GDM1 (cell line): ENCODE data around the gene CNIH3.

ENCODE experiments used
- DNase-seq: peaks from one replicate; lab custom pipeline; 2025; lab: John Stamatoyannopoulos, UW

CNIH3 gene

DNA sequence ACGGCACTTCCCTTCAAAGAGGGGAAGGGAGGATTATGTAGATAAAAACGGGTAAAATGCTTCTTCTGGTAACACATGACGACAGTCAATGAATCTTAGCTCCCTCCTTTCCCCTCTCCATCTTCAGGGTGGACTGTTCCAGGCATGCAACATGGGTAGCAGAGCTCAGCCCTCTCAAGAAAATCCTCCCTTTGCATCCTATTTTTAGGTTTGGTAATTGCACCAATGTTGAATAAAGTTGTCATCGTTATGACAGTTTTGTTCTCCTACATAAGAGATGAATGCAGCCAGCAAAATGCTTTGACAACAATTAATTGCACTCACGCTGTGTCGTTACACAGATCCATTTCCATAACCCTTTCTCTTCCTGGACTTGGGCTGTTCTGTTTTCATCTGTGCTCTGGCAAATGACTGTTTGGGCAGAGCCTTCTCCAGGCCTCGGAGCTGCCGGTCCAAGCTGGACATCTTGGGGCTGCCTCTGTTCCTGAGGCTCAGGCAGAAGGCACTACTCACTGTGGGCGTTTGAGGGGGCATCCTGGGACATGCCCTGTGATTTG lies 127.6 kb downstream of the CNIH3 start:
- DNase-seq, result no peak

DNA sequence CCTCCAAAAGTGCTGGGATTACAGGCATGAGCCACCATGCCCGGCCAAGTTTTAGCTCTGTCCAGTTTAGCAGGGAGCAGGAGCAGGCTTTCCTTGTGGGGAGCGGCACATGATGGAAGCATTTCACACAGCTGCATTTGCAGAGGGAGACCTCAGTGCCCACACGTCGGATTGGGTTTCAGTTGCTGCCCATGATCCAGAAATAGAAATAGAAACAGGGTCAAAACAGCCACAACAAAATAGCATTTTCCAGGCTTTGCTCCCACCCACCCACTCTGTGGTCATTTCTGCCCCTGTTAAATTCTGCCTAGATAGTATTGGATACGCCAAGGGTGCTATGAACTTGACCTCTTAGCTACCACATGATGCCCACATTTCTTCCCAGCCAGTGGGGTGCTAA lies 128.4 kb downstream of the CNIH3 start:
- no peak for DNase-seq

DNA sequence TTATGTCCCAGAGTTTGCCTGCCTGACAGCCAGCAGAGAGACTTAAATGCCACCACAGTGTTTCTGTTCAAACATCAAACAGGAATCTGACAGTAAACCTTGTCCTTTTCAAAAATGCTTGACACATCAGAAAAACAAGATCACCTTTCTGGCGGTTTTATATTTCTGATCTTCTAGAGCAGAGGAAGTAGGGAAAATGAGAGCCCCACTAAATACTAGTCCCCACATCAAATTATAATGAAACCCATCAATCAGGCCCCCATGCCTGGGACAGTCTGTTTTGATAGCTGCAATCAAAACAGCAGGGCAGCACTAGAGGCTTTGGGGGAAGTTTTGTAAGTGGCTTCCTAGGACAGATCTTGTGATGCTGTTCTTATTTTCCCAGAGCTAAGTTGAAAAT lies 129.3 kb downstream of the CNIH3 start:
- no peak for DNase-seq

DNA sequence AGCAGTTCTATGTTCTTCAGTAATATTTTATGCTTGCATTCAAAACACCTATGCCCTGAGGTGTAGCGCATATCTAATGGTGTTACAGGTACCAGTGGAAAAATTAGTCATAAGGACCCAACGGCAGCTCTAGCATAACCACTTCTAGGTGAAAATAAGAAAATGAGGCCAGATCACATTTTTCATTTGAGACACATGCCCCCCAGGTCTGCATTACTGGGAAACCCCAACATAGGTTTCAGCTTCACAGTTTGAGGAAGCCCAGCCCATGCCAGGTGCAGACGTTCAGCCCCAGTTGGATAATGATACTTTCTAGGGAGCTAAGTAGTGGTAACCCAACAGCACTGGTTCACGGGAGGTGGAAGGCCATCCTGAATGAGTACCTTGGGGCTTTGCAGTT lies 129.8 kb downstream of the CNIH3 start:
- no peak for DNase-seq

DNA sequence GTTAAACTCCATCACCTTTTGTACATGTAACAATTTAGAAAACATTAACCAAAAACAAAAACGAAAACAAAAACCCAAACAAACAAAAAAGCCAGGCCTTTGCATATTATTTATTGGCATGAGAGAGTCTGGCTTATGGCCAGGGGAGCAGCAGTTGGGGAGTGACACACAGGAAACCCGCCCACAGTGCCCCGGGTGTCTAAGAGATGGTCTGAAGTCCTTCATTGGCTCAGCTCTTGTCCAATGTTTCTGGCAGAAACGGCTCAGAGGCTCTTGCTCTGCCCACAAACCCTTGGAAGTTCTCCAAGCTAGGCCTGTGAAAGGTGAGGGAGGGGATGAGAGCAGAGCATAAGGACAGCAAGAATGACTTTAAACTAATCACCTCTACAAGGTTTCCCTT lies 131.5 kb downstream of the CNIH3 start:
- DNase-seq, result peak; percentile 28

DNA sequence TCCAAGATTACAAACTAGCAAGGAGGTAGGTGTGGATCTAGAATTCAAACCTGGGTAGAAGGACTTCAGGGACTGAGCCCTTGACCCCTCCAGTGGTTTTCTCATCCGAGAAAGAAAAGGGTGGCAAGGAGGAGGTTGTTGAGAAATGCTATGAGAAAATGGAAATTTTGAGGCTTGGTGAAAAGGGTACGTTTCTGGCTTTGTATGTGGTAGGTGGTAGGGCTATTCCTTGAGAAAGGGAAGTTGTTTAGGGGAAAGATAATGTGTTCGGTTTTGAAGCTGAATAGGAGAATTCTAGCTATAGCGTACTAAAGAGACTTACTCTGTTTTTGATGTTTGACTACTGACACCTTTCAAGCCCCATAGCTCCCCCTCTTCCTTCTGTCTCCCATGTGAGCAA lies 133.8 kb downstream of the CNIH3 start:
- DNase-seq, result no peak

DNA sequence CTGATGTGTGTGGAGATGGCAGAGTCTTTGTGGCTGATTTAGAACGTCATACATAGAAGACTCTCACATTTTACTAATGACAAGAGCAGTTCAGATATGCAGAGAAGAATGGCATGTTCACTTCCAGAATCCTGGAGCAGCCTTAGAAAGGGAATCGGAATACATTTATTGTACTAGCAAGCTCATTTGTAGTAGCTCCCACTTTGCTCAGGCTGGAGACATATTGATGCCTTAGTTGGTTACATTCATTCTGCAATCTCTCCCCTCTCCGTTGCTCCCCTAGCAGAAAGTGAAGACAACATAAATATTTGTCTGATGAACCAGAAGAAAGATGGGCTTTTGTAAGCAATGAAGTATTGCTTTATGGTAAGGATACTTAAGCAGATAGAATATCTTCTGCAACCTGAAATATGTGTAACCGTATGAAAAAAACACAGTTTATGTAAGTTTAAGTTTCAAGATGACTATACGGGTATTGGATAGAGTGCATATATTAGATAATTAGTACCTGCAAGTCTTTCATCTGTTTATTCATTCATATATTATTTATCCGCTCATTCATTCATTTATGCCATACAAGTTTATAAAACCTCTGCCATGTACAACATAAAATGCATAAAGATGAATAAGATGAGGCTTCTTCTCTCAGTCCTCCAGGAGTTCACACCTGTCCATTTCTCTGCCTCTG lies 135.7 kb downstream of the CNIH3 start:
- DNase-seq, result no peak

DNA sequence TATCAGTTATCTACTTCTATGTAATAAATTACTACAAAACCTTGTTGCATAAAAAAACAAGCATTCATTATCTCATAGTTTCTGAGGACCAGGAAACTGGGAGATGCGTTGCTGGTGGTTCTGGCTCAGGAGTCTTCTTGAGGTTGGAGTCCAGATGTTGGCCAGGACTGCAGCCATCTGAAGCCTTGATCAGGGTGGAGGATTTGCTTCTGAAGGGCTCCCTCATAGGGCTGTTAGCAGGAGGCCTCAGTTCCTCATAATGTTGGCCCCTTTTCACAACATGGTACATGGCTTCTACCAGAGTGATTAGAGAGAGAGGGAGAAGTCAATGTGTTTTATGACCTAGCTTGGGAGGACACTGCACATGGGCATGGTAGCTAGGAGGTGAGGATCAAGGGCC lies 137.4 kb downstream of the CNIH3 start:
- no peak for DNase-seq

DNA sequence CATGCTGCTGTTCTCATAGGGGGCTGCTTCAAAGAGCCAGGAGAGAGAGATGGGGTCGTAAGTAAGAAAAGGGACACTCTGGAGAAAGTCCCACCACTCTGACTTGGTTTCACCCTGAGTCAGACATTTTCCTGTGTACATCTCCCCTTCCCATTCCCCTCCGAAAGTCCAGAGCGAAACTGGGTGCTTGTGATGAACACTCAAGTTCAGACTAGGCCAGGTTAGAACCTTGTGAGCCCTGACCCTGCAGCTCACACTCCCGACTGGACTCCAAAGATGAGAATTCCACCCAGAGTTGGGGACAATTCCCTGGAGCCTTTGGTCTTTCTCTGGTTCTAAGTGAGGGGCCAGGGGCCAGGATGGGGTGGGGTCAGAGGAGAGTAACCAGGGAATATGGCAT lies 139.5 kb downstream of the CNIH3 start:
- no peak for DNase-seq

DNA sequence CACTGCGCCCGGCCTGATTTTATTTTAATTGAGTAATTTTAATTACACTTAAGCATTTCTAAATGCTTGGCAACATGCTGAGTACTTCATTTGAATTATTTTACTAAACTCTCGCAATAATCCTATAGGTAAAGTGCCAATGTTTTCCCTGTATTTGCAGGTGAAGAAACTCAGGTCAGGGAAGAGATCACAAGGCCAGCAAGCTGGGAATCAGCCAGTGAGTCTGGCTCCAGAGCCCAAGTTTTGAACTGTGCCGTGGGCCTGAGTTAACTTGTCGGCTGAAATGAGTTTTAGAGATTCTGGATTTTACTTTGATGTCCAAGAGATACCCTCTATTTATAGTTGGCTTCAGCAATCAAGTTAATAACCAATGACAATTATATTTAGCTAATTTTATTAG lies 141.4 kb downstream of the CNIH3 start:
- DNase-seq, result no peak

DNA sequence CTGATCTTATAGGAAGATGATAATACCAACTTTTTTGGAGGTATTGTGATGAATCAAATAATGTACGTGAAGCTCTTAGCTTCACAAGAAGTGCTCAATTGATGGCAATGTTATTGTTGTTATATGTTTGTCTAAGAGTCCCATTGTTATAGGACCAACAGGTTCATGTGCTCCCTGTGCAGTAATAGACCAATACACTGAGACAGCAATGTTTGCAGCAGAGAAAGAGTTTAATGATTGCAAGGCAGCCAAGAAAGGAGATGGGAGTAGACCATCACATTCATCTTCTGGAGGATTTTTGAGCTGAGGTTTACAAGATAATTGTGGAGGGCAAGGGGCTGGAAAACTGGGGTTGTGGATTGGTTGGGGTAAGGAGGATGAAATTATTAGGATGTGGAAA lies 143.0 kb downstream of the CNIH3 start:
- no peak for DNase-seq

DNA sequence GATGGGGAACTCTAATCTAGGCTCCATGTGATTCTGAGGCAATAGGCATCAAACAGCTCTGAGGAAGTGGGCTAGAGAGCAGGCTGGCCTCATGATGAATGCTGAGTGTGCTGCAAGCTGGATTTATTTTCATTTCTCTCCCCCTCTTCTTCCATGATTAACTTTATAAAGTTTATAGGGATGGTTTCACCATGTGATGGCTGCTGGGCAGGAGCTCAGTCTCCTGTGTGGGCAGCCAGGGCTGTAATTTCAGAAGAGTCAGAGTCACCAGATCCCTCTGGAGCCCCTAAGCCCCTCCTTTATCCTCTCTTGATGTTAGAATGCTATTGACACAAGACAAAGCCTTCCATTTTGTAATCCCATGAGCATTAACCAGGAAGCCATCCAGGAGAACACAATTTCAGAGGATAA lies 143.6 kb downstream of the CNIH3 start:
- DNase-seq, result no peak

DNA sequence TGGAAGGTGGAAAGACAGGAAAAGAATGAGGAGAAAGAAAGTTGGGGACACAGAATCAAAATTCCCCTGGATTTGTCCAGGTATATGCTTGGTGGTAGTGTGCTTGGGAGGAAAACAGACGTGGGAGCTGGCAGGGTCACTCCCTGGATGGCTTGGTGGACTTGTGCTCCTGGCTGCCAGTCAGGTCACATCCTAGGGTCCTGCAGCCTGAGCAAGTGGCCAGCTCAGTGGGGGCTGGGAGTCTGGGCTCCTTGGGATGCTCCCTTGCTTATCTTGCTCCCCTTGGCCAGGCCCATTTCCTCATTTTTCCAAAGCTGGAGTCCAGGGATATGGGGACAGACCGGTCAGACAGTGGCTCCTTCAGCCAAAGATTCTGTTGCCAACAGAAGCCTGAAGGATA lies 144.0 kb downstream of the CNIH3 start:
- no peak for DNase-seq

DNA sequence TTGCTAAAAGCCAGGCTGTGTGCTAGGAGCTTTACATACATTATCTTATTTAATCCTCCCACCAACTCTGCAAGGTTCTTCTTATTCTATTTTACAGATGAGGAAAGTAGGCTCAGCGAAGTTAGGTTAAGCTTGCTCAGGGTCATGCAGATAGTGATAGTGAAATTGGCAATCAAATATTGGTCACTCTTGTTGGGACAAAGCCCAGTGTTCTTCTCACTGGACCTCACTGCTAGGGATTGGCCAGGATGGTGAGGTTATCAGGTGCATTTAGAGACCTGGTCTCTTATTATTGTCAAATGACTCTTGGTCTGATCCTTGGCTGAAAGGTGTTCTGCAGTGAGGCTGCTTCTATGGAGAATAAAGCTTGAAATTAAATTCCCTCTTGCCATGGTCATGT lies 145.1 kb downstream of the CNIH3 start:
- DNase-seq, result no peak

DNA sequence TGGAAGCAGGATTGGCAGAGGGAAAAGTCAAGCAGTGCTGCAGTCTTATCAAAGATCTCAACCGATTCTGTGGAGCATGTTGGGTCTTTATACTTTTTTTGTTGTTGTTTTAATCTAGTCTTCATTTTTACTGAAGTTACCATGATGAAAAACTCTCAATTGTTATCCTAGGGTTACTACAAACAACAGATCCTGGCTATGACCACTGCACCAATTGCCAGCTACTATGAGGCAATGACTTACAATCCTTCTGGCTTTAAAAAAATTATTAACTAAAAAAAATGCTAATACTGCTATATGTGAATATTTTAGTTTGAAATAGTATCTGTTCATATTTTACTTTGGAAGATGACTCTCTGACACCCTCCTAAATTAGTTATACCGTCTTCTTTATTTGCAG lies 145.9 kb downstream of the CNIH3 start:
- no peak for DNase-seq

DNA sequence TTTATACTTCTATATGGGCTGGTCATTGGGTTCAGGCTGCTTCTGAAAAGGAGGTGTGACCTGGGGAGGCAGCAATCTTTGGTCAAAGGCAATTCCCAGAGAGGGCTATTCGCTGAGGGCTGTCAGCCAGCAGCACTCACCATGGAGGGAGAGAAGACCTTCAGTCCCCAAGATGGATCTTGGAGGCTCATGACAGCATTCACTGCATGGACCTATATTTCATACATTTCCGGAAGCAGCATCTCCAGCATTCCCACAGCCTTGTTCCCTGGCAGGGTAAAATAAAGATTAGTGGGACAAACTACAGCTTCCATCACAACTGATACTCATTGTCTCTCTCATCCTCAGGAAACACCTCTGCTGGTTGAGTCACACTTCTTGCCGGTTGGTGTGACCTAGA lies 146.6 kb downstream of the CNIH3 start:
- DNase-seq, result no peak

DNA sequence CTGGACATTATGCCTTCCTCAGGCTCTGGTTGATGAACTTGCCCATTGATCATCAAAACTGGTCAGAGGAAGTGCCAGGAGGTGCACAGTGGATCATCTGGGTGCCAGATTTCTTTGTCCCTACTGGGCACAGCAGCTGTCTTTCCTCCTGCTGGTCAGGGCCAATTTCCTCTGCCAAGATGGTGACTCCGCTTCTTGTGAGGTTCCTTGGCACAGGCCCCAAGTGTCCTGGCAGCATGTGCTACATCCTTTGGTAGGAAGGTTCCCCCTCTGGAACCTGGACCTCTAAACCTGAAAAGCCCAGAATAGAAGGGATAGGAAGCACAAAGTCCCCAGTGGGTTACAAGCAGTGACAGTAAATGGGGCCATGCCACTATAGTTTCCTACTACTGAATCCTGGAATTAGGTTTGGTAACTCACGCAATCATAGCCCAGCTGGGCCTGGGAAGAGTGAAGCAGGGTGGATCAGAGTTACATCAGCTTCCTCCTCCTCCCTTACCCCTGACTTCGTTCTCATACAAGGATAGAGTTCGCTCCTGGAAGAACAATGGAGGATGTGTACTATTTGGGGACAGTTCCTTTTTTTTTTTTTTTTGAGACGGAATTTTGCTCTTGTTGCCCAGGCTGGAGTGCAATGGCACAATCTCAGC lies 147.1 kb downstream of the CNIH3 start:
- no peak for DNase-seq

DNA sequence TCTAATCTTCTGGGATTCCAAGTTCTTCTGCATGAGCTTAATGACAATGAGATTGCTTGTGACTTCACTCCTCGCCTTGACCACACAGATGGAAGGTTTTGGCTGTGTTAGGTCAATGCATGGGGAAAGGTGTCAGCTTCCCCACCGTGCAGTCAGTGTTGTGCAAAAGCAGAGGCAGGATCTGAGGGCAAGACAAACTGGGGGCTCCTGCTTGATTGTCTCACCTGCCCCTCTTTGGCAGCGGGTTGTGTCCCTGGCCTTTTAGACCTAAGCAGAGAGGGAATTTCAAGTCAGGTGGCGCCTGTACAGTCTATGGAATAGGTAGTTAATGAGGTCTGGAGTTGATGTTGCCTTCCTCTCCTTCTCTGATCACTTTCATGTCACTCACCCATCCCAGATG lies 150.1 kb downstream of the CNIH3 start:
- no peak for DNase-seq

DNA sequence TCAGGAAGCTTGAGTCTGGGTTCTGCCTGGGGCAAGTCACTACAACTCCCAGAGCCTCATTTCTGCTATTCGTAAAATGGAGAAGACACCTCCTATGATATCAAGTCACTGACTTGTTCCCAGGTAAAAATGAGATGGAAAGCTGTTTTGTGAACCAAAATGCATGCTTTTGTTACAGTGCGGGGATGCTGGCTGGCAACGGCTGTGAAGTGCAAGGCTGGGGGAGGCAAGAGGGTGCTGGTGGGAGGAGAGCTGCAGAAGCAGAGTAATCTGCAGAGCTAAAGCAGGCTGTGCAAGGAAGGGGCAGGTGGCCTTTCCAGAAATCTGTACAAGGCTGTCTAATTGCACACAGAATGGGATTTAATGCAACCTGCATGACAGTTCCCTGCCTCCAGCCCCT lies 150.9 kb downstream of the CNIH3 start:
- DNase-seq, result no peak

DNA sequence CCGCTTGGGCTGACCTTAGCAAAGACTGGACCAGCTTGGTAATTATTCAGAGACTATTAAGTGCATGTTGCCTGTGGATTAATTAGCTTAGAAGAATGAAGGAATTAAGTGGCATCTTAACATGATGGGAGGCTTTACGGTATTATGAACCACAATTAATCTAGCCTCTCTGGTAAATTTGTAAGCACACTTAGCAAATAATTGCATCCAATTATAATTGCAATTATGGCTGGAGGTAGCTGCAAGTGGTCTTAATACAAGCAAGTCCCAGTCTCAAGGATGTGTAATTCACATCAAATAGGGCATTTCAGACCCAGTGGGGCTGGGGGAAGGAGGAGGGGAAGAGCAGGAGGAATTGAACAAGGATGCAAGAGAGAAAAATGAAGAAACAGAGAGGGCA lies 151.6 kb downstream of the CNIH3 start:
- DNase-seq, result no peak

DNA sequence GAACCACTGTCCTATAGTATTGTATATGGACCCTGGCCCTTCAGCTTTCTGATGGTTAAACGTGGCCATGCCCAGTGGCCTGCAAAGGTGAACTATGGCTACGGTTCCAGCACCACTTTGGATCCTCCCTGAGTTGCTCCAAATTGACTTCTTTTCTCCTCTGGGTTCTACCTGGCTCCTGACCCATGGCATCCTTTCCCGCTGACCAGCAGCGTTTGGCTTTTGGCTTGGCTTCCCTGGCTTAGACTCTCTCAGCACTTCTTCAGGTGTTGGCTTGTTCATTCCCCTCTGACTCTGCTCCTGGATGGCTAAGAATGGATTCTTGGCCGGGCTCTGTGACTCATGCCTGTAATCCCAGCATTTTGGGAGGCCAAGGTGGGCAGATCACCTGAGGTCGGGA lies 152.9 kb downstream of the CNIH3 start:
- DNase-seq, result no peak

DNA sequence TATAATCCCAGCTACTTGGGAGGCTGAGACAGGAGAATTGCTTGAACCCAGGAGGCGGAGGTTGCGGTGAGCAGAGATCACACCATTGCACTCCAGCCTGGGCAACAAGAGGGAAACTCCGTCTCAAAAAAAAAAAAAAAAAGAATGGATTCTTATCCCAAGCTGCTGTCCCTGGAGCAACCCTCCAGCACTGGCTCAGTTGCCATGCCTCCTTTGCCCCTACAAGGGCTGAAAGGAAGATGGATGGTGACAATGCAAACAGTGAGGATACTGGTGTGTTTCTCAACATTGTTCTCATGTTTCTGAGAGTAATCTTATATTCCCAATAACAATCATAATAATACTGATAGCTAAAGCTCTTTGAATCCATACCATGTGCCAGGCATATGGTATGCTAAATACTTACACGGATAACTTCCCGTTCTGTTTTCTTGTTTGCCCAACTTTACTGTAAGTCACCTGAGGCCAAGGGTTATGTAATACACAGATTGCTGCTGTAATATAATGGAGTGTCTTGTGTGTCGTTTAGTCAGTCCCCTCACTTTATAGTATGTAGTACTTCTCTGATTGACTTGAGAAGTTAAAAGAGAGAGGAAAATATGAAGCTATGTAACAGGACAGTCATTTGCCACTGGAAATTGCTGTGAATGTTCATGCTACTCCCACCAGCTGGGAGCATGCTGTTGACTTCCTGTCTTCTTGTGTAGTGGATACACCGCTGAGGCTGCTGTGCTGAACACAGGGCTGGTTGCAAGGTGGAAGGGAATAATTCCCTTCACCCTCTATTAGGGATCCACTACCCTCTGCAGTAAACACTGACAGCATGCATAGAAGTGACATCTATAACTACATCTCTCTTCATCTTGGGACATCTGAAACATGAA lies 153.6 kb downstream of the CNIH3 start:
- no peak for DNase-seq

DNA sequence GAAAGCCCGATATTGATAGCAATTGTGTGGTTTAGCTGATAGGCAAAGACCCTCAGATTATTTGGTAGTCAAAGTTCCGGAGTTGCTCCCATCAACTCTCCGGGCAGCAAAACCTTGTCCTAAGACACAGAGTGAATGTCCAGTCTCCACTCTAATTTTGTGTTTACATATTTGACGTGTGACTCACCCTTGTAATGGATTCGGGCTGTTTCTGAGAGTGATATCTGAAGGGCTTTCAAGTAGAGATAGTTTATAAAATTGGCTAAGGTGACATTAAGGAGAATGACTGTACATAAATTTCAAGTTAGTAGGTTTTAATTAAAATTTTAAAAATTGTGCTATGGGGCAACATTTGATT lies 154.2 kb downstream of the CNIH3 start:
- DNase-seq, result no peak
